Measurements from ENCODE around the gene PLD4. TPM values are rescaled to one million over a fixed set of nuclear protein-coding genes. Genes with fewer than 3 reads are reported as not detected.

Gene PLD4
- total and polyA plus RNA-seq, 2 experiments from 2014 or later: not detected

DNA sequence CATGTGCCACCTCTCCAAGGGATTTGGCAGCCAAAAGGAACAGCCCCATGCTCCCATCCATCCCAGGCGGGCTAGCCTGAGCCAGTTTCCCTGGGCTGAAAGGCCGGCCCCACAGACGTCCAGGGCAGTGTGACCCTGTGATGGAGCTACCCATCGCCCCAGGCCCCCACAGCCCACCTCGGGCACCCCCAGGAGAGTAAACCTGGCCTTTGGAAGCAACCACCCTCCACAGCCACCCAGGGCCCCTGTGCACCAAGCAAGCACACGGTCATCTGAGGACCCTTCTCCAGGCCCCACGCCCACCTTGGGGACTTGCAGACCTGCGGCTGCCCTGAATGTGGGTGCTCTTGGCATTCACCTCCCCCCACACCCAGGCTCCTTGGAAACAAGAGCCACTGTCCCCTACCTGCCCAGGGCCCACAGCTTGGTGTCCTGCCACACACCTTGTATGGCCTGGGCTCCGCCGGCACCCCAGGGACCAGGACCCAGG lies 45.1 kb downstream of the PLD4 start:
- H3K27me3 Mint-ChIP-seq (ENCODE audit: insufficient read depth, low read depth, poor library complexity): peaks cover 17% of the 10 kb centered on the region
- no peak overlapping the region for H3K27ac Mint-ChIP-seq
- no peak overlapping the region for H3K27ac ChIP-seq (ENCODE audit: low read depth)
- no peaks in the 10 kb centered on the region for H3K36me3 ChIP-seq (ENCODE audit: insufficient read depth)
- no peaks in the 10 kb centered on the region for H3K9me3 Mint-ChIP-seq
- no peaks in the 10 kb centered on the region for H3K79me2 ChIP-seq (replicated peaks; ENCODE audit: insufficient read depth)
- no peaks in the 10 kb centered on the region for H3K27me3 ChIP-seq (ENCODE audit: insufficient read depth)
- H3K4me1 ChIP-seq (ENCODE audit: insufficient read depth): peaks cover 13% of the 10 kb centered on the region; the same call in 1 of the 2 replicates
- H3K4me2 ChIP-seq: no peak overlapping the region
- no peak overlapping the region for H2AFZ ChIP-seq
- H3K4me3 ChIP-seq: no peak overlapping the region
- no peaks in the 10 kb centered on the region for H3K9me2 ChIP-seq (ENCODE audit: insufficient read depth)
- no peak for DNase-seq (ENCODE audit: low spot score)
- H3F3A ChIP-seq (replicated peaks; ENCODE audit: low read depth): no peaks in the 10 kb centered on the region
- no peaks in the 10 kb centered on the region for H4K20me1 ChIP-seq (replicated peaks; ENCODE audit: insufficient read depth)
- H3K36me3 Mint-ChIP-seq (ENCODE audit: low read depth): no peaks in the 10 kb centered on the region
- H3K4me1 Mint-ChIP-seq: peaks cover 10% of the 10 kb centered on the region; the same call in 2 of the 3 replicates
- H3K4me3 Mint-ChIP-seq: no peak overlapping the region
- ATAC-seq: no peak
- TF ChIP-seq, protein P1, sequence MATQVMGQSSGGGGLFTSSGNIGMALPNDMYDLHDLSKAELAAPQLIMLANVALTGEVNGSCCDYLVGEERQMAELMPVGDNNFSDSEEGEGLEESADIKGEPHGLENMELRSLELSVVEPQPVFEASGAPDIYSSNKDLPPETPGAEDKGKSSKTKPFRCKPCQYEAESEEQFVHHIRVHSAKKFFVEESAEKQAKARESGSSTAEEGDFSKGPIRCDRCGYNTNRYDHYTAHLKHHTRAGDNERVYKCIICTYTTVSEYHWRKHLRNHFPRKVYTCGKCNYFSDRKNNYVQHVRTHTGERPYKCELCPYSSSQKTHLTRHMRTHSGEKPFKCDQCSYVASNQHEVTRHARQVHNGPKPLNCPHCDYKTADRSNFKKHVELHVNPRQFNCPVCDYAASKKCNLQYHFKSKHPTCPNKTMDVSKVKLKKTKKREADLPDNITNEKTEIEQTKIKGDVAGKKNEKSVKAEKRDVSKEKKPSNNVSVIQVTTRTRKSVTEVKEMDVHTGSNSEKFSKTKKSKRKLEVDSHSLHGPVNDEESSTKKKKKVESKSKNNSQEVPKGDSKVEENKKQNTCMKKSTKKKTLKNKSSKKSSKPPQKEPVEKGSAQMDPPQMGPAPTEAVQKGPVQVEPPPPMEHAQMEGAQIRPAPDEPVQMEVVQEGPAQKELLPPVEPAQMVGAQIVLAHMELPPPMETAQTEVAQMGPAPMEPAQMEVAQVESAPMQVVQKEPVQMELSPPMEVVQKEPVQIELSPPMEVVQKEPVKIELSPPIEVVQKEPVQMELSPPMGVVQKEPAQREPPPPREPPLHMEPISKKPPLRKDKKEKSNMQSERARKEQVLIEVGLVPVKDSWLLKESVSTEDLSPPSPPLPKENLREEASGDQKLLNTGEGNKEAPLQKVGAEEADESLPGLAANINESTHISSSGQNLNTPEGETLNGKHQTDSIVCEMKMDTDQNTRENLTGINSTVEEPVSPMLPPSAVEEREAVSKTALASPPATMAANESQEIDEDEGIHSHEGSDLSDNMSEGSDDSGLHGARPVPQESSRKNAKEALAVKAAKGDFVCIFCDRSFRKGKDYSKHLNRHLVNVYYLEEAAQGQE (IDR thresholded peaks at IDR 0.05; ENCODE audit: unreplicated experiment): no peak
- TF ChIP-seq CREB1 (CRISPR knock-in tag; IDR thresholded peaks at IDR 0.05; ENCODE audit: low read depth) (no peak), EZH2phosphoT487 (IDR thresholded peaks at IDR 0.05; ENCODE audit: unreplicated experiment) (no peak), POLR2AphosphoS5 (IDR thresholded peaks at IDR 0.05; ENCODE audit: low read depth) (no peak), ZNF331 (CRISPR knock-in tag; IDR thresholded peaks at IDR 0.05; ENCODE audit: low read depth) (no peak), ZNF114 (CRISPR knock-in tag; IDR thresholded peaks at IDR 0.05) (no peak), JUNB (IDR thresholded peaks at IDR 0.05; ENCODE audit: unreplicated experiment) (no peak), NANOG (IDR thresholded peaks at IDR 0.05; ENCODE audit: borderline replicate concordance) (no peak), EZH2 (IDR thresholded peaks at IDR 0.05; ENCODE audit: low read depth, unreplicated experiment) (no peak), STAT1 (IDR thresholded peaks at IDR 0.05; ENCODE audit: unreplicated experiment) (no peak)
- TF ChIP-seq, protein P2, sequence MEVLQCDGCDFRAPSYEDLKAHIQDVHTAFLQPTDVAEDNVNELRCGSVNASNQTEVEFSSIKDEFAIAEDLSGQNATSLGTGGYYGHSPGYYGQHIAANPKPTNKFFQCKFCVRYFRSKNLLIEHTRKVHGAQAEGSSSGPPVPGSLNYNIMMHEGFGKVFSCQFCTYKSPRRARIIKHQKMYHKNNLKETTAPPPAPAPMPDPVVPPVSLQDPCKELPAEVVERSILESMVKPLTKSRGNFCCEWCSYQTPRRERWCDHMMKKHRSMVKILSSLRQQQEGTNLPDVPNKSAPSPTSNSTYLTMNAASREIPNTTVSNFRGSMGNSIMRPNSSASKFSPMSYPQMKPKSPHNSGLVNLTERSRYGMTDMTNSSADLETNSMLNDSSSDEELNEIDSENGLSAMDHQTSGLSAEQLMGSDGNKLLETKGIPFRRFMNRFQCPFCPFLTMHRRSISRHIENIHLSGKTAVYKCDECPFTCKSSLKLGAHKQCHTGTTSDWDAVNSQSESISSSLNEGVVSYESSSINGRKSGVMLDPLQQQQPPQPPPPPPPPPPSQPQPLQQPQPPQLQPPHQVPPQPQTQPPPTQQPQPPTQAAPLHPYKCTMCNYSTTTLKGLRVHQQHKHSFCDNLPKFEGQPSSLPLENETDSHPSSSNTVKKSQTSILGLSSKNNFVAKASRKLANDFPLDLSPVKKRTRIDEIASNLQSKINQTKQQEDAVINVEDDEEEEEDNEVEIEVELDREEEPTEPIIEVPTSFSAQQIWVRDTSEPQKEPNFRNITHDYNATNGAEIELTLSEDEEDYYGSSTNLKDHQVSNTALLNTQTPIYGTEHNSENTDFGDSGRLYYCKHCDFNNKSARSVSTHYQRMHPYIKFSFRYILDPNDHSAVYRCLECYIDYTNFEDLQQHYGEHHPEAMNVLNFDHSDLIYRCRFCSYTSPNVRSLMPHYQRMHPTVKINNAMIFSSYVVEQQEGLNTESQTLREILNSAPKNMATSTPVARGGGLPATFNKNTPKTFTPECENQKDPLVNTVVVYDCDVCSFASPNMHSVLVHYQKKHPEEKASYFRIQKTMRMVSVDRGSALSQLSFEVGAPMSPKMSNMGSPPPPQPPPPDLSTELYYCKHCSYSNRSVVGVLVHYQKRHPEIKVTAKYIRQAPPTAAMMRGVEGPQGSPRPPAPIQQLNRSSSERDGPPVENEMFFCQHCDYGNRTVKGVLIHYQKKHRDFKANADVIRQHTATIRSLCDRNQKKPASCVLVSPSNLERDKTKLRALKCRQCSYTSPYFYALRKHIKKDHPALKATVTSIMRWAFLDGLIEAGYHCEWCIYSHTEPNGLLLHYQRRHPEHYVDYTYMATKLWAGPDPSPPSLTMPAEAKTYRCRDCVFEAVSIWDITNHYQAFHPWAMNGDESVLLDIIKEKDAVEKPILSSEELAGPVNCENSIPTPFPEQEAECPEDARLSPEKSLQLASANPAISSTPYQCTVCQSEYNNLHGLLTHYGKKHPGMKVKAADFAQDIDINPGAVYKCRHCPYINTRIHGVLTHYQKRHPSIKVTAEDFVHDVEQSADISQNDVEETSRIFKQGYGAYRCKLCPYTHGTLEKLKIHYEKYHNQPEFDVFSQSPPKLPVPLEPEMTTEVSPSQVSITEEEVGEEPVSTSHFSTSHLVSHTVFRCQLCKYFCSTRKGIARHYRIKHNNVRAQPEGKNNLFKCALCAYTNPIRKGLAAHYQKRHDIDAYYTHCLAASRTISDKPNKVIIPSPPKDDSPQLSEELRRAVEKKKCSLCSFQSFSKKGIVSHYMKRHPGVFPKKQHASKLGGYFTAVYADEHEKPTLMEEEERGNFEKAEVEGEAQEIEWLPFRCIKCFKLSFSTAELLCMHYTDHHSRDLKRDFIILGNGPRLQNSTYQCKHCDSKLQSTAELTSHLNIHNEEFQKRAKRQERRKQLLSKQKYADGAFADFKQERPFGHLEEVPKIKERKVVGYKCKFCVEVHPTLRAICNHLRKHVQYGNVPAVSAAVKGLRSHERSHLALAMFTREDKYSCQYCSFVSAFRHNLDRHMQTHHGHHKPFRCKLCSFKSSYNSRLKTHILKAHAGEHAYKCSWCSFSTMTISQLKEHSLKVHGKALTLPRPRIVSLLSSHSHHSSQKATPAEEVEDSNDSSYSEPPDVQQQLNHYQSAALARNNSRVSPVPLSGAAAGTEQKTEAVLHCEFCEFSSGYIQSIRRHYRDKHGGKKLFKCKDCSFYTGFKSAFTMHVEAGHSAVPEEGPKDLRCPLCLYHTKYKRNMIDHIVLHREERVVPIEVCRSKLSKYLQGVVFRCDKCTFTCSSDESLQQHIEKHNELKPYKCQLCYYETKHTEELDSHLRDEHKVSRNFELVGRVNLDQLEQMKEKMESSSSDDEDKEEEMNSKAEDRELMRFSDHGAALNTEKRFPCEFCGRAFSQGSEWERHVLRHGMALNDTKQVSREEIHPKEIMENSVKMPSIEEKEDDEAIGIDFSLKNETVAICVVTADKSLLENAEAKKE (CRISPR knock-in tag; IDR thresholded peaks at IDR 0.05): no peak
- TF ChIP-seq, protein P3, sequence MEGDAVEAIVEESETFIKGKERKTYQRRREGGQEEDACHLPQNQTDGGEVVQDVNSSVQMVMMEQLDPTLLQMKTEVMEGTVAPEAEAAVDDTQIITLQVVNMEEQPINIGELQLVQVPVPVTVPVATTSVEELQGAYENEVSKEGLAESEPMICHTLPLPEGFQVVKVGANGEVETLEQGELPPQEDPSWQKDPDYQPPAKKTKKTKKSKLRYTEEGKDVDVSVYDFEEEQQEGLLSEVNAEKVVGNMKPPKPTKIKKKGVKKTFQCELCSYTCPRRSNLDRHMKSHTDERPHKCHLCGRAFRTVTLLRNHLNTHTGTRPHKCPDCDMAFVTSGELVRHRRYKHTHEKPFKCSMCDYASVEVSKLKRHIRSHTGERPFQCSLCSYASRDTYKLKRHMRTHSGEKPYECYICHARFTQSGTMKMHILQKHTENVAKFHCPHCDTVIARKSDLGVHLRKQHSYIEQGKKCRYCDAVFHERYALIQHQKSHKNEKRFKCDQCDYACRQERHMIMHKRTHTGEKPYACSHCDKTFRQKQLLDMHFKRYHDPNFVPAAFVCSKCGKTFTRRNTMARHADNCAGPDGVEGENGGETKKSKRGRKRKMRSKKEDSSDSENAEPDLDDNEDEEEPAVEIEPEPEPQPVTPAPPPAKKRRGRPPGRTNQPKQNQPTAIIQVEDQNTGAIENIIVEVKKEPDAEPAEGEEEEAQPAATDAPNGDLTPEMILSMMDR (conservative IDR thresholded peaks at IDR 0.05; ENCODE audit: low read depth in 2 of 2): no peak
- TF ChIP-seq, protein P4, sequence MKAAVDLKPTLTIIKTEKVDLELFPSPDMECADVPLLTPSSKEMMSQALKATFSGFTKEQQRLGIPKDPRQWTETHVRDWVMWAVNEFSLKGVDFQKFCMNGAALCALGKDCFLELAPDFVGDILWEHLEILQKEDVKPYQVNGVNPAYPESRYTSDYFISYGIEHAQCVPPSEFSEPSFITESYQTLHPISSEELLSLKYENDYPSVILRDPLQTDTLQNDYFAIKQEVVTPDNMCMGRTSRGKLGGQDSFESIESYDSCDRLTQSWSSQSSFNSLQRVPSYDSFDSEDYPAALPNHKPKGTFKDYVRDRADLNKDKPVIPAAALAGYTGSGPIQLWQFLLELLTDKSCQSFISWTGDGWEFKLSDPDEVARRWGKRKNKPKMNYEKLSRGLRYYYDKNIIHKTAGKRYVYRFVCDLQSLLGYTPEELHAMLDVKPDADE (IDR thresholded peaks at IDR 0.05): no peak
